ENCODE data around the gene SRSF3.

DNA sequence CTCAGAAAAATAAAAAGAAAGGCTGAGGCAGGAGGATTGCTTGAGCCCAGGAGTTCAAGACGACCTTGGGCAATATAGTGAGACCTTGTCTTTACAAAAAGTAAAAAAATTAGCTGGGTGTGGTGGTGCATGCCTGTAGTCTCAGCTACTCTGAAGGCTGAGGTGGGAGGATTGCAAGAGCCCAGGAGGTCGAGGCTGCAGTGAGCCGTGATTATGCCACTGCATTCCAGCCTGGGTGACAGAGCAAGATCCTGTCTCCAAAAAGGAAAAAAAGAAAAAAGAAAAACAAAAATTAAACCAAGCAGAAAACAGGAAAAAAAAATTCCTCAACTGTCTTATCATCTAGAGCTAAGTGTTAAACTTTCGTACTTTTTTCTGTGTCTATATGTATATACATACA is 12.4 kb upstream of the SRSF3 start:
- no peak for TF ChIP-seq POLR2A (IDR thresholded peaks at IDR 0.05)
- TF ChIP-seq, protein P1, sequence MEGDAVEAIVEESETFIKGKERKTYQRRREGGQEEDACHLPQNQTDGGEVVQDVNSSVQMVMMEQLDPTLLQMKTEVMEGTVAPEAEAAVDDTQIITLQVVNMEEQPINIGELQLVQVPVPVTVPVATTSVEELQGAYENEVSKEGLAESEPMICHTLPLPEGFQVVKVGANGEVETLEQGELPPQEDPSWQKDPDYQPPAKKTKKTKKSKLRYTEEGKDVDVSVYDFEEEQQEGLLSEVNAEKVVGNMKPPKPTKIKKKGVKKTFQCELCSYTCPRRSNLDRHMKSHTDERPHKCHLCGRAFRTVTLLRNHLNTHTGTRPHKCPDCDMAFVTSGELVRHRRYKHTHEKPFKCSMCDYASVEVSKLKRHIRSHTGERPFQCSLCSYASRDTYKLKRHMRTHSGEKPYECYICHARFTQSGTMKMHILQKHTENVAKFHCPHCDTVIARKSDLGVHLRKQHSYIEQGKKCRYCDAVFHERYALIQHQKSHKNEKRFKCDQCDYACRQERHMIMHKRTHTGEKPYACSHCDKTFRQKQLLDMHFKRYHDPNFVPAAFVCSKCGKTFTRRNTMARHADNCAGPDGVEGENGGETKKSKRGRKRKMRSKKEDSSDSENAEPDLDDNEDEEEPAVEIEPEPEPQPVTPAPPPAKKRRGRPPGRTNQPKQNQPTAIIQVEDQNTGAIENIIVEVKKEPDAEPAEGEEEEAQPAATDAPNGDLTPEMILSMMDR (IDR thresholded peaks at IDR 0.05), result no peak

All from adrenal gland (tissue), 5 donors.